Inflammatory macrophage treated with lipopolysaccharide for 4 hours (primary cell): ENCODE data around the gene HEXD.
"Not testable (repeated sequence)": the region's sequence is repeated elsewhere in the genome, so short reads cannot be mapped to it uniquely, and the experiment has no call there.

Source experiments
- DNase-seq: peaks from one replicate; pipeline ENCODE4 v3.0.0-alpha.2; 2020

Gene HEXD

DNA sequence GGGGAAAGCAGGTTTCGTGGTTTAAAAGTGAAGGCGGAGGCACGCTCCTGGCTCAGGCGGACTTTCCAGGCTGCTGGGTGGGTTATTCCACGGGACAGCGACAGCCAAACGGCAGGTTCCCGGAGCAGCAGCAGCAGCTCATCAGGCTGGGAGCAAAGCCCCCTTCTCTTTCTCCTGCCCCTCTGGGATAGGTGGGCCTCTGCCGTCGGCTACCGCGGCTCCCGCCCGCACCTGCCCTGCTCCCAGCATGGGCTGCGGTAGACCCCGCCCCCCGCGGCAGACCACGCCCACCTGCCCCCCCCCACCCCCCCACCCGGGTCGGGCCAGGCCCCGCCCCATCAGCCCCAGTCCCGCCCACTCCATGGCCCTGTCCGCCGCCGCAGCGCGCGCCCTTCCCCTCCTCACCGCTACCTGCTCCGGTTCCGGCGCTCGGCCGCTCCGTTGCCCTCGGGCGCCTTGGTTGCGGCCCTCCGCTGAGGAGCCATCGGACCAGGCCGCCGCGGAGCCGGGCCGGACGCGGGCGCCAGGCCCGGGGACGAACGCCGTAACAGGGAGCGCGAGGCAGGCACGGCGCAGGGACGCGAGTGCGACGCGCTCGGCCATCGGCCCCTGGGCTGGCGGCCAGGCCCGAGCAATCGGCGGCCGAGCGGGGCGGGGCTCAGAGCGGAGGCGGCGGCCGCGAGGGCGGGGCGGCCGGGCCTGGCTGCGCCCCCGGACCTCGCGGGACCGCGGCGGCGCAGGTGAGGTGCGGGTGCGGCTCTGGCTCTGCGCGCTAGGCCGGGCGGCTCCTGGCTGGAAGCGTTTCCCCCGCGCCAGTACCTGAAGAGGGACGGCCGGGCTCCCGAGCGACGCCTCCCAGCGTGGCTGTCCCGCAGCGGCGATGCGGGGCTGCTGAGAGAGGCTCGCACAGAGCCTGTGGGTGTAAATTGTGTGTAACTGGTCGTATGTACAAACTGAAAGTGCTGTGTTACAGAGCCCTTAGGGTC is at the start of gene HEXD, which contains the start of gene OGFOD3:
Gene HEXD (plus strand): TSS at position 347 of the 986 bp plus-strand sequence. CDS start 1,453 bp downstream, outside the sequence.
Gene OGFOD3 (minus strand): TSS at position 586 of the 986 bp plus-strand sequence. CDS start 101 bp downstream, at position 485.
- peak; percentile 87 for DNase-seq

DNA sequence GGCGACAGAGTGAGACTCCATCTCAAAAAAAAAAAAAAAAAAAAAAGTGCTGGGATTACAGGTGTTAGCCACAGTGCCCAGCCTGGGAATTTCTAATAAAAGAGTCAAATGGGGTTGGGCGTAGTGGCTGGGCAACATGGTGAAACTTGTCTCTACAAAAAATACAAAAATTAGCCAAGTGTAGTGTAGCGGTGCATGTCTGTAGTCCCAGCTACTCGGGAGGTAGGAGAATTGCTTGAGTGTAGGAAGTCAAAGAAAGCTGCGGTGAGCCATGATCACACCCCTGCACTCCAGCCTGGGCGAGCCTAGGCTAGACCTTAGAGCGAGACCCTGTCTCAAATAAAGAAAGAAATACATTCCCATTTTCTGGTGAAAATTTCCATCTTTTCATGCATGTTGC is 48.9 kb upstream of the HEXD start:
- DNase-seq, result no peak

DNA sequence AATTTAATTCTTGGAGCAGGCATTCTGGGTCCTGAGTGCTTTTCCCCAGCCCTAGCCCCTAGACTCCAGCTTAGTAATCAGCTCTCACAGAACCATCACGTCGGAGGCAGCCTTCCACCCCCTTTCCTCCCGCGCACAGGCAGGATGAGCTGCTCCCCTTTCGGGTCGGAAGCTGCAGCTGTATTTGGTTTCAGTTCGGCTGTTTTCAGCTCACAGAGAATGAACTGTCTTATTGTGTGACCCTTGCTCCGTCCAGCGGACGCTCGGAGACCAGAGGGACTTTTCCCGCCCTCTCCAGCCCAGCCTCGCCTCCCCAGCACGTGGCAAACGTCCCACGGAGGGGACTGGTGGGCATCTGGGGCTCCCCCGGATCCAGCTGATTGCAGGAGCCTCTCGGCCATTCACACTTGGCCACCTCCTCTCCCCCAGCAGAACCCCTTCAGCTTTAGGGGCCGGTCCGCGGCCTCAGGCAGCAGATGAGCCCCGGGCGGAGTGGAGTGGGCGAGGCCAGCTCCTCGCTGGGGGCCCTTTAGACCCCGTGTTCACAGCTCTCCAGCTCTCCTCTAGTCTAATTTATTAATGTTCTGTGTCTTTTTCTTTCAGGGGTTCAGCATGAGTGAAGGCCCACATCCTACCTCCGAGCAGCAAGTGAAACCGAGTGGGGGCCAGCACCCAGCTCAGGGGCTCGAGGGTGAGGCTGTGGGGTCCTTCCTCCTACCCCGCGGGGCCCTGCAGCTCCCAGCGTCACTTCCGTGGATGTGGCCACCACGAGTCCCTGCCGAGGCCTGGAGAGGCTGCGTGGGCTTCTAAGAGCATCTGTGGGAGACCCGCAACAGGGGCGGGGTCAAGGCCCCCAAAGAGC is 47.4 kb upstream of the HEXD start:
- peak; percentile 34 for DNase-seq

DNA sequence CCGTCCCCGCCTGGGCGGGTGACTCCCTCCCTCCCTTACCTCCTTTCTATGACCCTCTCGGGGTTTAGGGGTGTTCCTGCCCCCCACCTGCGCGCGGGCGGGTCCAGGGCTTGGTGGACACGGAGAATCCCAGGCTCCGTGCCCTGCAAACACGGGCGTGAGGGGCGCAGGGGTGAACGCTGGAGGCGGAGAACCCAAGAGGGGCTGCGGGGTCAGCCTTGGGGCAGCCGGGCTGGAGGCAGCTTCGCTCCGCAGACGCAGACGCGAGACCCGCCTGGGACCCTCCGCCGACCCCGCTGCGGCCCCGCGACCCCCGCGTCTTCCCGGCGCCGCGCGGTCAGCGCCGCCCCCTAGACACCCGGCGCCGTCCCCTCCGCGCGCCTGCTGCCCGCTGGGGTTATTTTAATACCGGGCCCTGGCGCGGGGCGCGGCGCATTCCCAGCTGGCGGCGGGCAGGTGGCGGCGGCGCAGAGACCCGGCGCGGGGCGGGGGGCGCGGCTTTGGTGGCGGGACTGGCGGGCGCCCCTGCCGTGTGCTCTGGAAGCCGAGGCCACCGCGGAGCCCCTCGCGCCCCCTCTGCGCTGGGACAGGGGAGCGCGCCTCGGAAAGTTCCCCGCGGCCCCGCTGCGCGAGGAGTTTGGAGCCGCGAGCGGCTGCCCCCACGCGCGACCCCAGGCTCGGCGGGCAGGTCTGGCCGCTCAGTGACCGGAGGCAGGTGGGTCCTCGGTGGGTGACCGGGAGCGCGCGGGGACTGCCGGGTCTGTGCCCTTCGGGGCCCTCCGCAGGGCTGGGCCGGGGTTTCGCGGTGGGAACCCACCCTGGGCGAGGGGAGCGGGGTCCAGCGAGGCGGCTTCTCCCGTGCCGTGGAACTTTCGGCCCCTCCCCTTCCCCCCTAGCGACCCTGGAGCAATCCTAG is 46.6 kb upstream of the HEXD start, which contains the start of gene UTS2R:
Gene UTS2R (plus strand): TSS at position 433 of the 916 bp plus-strand sequence. CDS start 2,560 bp downstream, outside the sequence.
- no peak for DNase-seq

DNA sequence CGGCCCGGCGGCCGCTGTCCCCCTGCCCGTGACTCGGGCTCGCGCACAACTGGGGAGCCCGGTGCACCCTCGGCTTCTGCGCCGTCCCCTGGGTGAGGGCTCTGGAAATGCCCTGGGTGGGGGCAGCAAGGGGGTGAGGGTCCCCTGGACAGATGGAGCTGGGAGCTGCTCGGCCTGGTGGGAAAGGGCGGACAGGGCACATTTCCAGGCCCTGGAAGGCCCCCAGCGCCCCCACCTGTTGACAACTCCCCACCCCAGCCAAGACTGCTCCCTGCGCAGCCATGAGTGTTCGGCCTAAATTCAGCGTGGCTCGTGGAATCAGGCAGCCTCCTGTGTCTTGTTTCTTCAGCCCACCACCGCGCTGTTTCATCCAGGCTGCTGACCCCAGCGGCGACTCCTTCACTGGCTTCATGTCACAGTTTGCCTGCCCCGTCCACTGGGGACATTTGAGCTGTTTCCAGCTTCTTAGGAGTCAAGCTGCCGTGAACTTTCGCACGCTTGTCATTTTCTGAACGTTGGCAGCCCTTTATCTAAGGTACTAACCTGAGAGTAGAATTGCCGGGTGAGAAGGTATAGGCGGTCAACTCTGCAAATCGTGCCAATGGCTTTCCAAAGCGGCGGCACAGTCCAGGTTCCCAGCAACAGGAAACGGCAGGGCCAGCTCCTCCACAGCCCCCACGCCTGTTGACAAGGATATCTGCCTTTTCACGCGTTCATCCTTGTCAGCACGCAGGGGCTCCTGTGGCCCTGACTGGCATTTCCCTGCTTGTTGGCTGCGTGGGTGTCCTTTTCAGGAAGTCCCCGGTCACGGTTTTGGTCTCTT is 45.7 kb upstream of the HEXD start:
- peak; percentile 79 for DNase-seq

DNA sequence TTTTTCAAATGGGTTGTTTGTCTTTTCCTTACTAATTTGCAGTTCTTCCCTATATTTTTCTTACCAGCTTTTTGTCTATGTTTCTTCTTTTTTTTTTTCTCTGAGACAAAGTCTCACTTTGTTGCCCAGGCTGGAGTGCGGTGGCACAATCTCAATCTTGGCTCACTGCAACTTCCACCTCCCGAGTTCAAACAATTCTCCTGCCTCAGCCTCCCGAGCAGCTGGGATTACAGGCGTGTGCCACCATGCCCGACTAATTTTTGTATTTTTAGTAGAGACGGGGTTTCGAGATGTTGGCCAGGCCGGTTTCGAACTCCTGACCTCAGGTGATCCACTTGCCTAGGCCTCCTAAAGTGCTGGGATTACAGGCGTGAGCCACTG is 45.1 kb upstream of the HEXD start:
- DNase-seq, result not testable (repeated sequence)

DNA sequence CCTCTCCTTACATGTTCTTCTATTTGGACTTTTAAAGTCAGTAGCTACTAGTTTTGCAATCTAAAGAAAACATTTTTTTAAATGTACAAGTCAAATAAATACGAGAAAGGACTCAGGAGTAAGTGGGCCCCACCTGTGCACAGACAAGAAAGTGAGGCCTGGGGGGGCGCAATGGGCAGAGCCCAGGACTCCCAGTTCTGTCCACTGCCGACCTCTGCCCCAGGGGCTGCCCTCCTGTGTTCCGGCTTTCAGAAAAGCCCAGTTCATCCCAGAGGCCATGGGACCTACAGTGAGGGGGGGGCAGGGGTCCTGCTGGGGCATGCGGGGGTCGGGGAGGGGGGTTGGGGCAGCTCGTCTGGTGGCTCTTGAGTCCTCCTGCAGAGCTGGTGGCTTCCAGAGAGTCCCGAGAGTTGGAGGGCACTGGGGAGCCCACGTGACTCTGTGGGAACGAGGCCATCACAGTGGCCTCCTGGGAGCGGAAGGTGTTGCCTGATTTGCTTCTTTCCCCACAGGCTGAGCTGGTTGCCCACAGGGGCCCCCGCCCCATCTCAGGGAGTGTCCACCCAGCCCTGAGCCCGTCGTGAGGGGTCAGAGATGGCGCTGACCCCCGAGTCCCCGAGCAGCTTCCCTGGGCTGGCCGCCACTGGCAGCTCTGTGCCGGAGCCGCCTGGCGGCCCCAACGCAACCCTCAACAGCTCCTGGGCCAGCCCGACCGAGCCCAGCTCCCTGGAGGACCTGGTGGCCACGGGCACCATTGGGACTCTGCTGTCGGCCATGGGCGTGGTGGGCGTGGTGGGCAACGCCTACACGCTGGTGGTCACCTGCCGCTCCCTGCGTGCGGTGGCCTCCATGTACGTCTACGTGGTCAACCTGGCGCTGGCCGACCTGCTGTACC is 44.2 kb upstream of the HEXD start:
- DNase-seq, result no peak

DNA sequence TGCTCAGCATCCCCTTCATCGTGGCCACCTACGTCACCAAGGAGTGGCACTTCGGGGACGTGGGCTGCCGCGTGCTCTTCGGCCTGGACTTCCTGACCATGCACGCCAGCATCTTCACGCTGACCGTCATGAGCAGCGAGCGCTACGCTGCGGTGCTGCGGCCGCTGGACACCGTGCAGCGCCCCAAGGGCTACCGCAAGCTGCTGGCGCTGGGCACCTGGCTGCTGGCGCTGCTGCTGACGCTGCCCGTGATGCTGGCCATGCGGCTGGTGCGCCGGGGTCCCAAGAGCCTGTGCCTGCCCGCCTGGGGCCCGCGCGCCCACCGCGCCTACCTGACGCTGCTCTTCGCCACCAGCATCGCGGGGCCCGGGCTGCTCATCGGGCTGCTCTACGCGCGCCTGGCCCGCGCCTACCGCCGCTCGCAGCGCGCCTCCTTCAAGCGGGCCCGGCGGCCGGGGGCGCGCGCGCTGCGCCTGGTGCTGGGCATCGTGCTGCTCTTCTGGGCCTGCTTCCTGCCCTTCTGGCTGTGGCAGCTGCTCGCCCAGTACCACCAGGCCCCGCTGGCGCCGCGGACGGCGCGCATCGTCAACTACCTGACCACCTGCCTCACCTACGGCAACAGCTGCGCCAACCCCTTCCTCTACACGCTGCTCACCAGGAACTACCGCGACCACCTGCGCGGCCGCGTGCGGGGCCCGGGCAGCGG is 43.4 kb upstream of the HEXD start:
- DNase-seq, result no peak

DNA sequence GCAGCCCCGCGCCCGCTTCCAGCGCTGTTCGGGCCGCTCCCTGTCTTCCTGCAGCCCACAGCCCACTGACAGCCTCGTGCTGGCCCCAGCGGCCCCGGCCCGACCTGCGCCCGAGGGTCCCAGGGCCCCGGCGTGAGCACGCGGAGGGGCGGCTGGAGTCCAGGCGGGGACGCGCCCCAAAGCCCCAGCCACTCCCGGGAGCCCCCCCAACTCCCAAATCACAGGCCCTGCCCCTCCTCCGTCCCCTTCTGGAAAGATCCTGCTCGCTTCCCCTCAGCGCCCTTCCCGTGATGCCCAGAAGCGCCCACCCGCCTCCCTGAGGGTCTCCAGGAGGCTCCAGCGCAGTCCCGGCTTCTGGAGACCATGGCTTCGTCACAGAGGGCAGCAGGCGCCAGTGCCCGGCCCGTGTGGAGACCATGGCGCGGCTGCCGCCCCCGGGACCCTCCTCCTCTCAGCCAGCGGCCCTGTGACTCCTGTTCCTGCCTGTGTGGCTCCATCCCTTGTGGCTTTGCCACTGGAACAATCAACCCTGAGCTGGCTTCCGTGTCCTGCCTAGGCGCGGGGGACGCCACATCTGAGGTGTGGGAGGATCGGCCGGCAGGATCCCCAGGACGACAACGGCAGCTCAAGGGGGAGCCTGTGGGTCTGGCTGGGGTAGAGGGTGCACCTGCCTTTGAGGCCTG is 42.6 kb upstream of the HEXD start:
- no peak for DNase-seq

DNA sequence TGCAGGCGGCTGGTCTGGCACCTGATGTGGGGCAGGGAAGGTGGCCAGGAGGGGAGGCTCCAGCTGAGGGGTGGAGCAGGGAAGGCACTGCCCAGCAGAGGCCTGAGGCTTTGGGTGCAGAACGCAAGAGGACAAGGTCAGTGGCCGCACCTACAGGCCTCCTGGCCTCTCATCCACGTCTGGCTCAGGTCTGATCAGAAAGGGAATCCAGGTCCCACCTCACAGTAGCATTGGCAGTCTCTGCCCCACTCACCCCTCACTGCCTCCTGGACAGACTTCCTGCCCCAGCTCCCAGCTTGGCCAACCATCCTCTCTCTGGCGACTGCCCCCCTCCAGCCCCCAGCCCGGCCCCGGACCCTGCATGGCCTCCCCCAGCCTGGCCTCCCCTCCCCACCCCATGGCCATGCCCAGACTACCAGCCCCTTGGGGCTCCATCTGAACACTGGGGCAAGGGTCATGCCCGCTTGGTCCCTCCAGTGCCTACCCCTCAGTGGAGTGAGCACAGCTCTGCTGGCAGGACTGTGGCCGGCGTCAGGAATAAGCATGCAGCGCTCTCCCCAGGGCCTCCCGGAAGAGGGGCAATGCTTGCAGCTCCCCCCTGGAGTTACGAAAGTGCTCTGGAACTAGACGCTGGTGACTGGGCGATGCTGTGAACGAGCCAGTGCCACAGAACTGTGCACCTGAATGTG is 42.0 kb upstream of the HEXD start:
- no peak for DNase-seq

DNA sequence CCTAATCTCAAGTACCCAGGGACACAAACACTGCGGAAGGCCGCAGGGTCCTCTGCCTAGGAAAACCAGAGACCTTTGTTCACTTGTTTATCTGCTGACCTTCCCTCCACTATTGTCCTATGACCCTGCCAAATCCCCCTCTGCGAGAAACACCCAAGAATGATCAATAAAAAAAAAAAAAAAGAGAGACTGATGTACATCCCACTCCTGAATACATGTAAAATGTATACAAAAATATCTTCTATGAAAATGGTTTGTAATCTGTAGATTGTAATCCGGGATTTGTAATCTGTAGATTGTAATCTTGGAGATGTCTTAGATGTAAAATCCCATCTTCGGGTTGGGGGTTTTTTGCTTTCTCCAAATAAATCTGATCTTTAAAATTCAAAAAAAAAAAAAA is 40.9 kb upstream of the HEXD start:
- not testable (repeated sequence) for DNase-seq

DNA sequence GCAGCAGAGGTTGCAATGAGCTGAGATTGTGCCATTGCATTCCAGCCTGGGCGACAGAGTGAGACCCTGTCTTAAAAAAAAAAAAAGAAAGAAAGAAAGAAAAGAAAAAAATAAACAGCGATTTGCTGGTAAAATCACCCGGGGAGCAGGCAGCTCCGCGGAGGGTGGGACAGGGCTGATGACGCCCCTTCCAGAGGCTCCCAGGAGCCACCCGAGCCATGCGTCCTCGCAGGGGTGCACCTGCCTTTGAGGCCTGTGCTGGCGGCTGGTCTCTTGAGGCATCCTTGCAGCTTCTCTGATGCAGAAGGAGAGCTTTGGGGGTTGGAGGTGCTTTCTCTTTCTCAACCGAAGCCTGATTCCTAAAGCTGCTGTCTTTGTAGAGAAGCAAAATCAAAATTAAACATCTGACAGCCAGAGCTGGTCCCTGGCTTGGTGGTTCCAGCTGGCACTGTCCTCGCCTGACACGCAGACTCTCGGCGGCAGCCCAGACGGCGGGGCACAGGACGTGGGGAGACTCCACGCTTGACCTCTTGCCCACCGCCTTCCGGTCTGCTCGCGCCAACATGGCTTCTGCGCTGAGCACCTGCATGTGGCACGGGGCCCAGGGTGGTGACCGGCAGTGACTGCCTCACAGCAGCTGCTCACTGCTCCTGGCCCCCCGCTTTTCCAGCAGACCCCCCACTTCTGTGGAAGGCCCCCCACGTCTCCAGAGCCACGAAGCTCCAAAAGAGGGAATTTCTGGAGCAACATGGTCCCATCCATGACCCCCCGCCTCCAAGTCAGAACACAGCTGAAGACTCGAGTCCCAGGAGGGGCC is 40.0 kb upstream of the HEXD start:
- DNase-seq, result no peak

DNA sequence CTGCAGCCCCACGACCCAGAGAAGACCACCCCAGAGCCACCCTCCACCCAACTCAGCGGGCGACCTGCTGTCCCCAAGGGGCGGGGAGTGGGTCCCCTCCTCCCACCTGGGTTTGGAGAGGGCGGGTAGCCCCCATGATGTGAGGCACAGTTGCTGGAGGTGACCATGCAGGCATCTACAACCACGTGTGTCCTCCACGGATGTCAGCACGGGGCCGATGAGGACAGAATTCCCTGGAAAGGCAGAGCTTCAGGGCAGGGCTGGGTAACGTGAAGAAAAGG is 39.5 kb upstream of the HEXD start:
- no peak for DNase-seq

DNA sequence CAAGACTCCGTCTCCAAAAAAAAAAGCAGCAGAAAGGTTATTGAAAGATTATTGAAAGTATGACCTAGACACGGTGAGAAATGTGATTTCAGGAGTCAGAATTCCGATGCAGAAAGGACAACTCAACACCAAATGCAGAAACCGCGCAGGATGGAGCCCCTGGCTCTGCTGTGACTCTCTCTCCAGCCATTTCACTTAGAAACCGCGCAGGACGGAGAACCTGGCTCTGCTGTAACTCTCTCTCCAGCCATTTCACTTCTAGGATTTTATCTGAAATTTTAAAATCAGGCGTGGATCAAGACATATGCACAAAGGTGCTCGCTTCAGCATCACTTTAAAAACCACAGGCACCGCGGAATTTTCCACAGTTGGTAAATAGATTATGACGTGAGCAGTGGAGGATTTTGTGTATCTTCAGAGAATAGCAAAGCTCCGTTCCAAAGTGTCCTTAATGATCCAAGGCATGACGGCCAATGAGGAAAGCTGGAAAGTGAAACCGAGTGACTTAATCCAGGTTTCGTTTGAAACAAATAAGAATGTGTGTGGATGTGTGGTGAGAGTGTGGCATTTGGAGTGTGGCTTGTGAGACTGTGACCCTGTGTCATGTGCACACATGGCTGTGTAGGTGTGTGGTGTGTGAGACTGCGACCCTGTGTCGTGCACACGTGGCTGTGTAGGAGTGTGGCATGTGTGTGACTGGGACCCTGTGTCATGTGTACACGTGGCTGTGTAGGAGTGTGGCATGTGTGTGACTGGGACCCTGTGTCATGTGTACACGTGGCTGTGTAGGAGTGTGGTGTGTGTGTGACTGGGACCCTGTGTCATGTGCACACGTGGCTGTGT is 37.1 kb upstream of the HEXD start:
- DNase-seq, result peak; percentile 42

DNA sequence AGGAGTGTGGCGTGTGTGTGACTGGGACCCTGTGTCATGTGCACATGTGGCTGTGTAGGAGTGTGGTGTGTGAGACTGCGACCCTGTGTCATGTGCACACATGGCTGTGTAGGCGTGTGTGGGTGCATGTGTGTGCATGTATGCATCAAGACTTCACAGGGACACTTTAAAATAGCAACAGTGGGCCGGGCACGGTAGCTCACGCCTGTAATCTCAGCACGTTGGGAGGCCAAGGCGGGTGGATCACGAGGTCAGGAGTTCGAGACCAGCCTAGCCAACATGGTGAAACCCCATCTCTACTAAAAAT is 36.5 kb upstream of the HEXD start:
- not testable (repeated sequence) for DNase-seq

DNA sequence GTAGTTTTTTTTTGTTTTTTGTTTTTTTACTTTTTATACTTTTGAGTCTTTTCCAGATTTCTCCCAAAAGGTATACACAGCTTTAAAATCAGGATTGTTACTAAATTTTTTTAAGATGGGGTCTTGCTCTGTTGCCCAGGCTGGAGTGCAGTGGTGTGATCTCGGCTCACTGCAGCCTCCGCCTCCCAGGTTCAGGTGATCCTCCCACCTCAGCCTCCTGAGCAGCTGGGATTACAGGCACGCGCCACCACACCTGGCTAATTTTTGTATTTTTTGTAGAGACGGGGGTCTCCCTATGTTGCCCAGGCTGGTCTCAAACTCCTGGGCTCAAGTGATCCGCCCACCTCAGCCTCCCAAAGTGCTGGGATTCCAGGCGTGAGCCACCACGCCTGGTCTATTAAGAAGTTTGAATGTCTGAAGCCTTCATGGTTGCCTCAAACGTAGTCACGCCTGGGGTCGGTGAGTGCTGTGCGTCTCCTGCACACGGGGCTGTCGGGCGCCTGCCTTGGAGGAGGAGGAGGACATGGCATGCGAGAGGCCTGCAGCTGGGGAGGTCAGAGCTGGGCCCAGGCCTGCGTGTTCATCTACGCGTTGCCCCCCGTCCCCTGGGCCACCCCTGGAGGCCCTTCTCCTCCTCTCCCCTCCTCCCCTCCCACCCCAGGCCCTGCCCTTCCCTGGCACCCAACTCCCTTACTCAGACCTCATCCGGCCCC is 35.8 kb upstream of the HEXD start:
- not testable (repeated sequence) for DNase-seq
